Panc1 (cell line): ENCODE measurements around the gene RIT2.

ENCODE experiments used
- CTCF ChIP-seq: fragments of 450-650 bp; IDR thresholded peaks from 2 replicates; pipeline ENCODE4 v1.5.1; 2017; ENCODE audit warnings: mild to moderate bottlenecking
- POLR2AphosphoS5 ChIP-seq: IDR thresholded peaks from 2 replicates; pipeline ENCODE4 v1.6.1; 2012; ENCODE audit warnings: mild to moderate bottlenecking, low read depth, low read length, moderate library complexity
- SIN3A ChIP-seq: IDR thresholded peaks from 2 replicates; pipeline ENCODE4 v1.6.1; 2012; ENCODE audit warnings: low read depth, mild to moderate bottlenecking, low read length, moderate library complexity, borderline replicate concordance; ENCODE audit not compliant: insufficient read depth
- TF ChIP-seq, protein P1 (sequence below), 2 experiments: IDR thresholded peaks; 2 replicates each; pipeline ENCODE4 v1.6.1; 2011 to 2012; ENCODE audit warnings: low read depth in 2 of 2, control low read depth in 1 of 2, low read length in 1 of 2, mild to moderate bottlenecking in 1 of 2, moderate library complexity in 1 of 2; ENCODE audit not compliant: insufficient read depth in 1 of 2

GRCh38 chr18:43093646-43094045 lies 21.8 kb downstream of the RIT2 start:
- TF ChIP-seq CTCF: no peak
- TF ChIP-seq, protein P1, sequence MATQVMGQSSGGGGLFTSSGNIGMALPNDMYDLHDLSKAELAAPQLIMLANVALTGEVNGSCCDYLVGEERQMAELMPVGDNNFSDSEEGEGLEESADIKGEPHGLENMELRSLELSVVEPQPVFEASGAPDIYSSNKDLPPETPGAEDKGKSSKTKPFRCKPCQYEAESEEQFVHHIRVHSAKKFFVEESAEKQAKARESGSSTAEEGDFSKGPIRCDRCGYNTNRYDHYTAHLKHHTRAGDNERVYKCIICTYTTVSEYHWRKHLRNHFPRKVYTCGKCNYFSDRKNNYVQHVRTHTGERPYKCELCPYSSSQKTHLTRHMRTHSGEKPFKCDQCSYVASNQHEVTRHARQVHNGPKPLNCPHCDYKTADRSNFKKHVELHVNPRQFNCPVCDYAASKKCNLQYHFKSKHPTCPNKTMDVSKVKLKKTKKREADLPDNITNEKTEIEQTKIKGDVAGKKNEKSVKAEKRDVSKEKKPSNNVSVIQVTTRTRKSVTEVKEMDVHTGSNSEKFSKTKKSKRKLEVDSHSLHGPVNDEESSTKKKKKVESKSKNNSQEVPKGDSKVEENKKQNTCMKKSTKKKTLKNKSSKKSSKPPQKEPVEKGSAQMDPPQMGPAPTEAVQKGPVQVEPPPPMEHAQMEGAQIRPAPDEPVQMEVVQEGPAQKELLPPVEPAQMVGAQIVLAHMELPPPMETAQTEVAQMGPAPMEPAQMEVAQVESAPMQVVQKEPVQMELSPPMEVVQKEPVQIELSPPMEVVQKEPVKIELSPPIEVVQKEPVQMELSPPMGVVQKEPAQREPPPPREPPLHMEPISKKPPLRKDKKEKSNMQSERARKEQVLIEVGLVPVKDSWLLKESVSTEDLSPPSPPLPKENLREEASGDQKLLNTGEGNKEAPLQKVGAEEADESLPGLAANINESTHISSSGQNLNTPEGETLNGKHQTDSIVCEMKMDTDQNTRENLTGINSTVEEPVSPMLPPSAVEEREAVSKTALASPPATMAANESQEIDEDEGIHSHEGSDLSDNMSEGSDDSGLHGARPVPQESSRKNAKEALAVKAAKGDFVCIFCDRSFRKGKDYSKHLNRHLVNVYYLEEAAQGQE (IDR thresholded peaks at IDR 0.05; ENCODE audit: insufficient read depth in 1 of 2, low read depth in 2 of 2, low read length in 1 of 2): no peak
- no peak for TF ChIP-seq SIN3A
- TF ChIP-seq POLR2AphosphoS5: no peak
